AG10803 (cell line): Measurements from ENCODE around the gene POMGNT1.

Source experiments
- DNase-seq: peaks from one replicate; pipeline ENCODE4 v3.0.0; 2010; ENCODE audit warnings: low read depth
- H3K4me3 ChIP-seq: 2 replicates; pipeline ENCODE4 v1.5.1; 2011; ENCODE audit warnings: mild to moderate bottlenecking, low read length, control low read depth
- TF ChIP-seq, protein P1 (sequence below): conservative IDR thresholded peaks from 2 replicates; pipeline ENCODE4 v1.5.1; 2011; ENCODE audit warnings: mild to moderate bottlenecking, low read length, control low read depth, inconsistent platforms

The POMGNT1 gene

DNA sequence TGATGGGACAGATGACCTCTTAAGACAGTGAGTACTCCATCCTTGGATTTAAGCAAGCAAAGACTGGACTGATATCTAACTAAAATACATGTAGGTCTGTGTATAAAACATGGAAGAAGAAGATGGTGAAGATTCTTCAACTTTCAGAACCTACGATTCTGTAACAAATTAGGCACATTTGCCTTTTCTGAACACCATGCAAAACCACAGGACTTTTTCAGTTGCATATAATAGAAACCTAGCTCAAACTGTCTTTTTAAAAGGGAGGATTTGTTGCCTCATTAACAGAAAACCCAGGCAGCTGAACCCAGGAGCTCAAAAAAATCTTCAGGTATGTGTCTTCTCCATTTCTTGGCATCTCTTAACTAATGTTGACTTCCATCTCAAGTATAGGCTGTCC is 38.0 kb downstream of the POMGNT1 start:
- DNase-seq: no peak
- TF ChIP-seq, protein P1, sequence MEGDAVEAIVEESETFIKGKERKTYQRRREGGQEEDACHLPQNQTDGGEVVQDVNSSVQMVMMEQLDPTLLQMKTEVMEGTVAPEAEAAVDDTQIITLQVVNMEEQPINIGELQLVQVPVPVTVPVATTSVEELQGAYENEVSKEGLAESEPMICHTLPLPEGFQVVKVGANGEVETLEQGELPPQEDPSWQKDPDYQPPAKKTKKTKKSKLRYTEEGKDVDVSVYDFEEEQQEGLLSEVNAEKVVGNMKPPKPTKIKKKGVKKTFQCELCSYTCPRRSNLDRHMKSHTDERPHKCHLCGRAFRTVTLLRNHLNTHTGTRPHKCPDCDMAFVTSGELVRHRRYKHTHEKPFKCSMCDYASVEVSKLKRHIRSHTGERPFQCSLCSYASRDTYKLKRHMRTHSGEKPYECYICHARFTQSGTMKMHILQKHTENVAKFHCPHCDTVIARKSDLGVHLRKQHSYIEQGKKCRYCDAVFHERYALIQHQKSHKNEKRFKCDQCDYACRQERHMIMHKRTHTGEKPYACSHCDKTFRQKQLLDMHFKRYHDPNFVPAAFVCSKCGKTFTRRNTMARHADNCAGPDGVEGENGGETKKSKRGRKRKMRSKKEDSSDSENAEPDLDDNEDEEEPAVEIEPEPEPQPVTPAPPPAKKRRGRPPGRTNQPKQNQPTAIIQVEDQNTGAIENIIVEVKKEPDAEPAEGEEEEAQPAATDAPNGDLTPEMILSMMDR: no peak
- H3K4me3 ChIP-seq: no peak overlapping the region

DNA sequence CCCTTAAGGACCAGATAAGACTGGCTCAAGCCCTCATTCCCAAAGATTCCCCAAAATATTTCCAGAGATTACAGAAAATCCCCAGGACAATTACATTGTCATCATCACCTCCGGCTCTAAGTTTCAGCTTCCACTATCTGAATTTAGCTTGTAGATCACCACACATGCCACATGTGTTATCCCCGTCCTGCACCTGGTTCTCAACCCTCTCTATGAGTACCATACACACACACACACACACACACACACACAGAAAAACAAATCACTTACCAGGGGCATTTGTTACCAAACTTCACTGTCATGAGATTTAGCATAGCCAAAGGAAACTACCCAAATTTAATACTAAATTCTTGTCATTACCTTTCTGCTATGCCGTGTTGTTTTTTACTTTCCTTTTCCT is 38.7 kb downstream of the POMGNT1 start:
- TF ChIP-seq, protein P1: no peak
- no peak for DNase-seq
- no peak overlapping the region for H3K4me3 ChIP-seq

DNA sequence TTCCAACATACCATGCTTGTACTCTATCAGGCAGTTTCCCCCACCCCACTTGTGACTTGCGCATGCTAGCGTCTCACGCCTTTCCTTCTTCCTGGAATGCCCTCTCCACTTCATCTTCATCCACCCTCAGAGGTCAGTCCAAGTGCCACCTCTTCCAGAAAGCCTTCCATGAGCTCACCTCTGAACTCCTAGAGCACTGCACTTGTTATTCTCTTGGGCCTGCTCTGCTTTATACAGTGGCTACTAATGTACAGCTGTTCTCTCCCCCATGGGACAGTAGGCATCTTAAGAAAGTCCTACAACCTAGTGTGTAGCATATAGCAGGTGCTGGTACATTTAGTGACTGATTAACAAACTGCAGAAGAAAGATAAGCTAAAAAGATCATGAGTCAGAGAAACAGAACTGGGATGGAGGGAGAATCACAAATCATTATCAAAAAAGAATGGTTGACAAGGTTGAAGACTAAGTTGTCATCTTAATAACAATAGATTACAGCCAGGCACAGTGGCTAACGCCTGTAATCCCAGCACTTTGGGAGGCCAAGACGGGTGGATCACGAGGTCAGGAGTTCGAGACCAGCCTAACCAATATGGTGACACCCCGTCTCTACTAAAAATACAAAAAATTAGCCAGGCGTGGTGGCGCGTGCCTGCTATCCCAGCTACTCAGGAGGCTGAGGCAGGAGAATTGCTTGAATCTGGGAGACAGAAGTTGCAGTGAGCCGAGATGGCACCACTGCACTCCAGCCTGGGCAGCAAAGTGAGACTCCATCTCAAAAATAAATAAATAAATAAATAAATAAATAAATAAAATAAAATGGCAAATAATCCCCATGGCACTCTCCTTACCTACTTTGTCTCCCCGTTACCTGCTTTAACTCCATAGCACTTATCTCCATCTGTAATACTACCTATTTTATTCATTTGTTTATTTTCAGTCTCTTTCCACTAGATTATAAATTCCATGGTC is 39.6 kb downstream of the POMGNT1 start:
- TF ChIP-seq, protein P1: no peak
- no peak for DNase-seq
- no peak overlapping the region for H3K4me3 ChIP-seq

DNA sequence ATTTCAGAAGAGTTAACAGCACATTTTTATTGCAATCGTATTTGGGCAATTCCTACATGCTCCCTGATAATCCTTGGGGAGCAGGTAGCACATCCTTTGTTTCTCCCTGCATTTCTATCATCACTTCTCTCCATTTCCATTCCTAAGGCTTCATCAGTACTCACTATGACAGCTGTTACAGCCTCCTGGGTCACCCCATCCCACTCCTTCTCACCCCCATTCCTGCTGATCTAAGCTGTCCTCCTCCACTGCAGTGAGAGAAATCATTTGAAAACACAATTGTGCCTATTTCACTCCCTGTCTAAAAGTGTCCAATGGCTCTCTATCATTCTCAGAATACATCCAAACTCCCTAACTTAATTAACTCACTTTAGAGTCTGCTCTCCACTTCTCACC is 40.3 kb downstream of the POMGNT1 start:
- TF ChIP-seq, protein P1: no peak
- DNase-seq: no peak
- no peak overlapping the region for H3K4me3 ChIP-seq

DNA sequence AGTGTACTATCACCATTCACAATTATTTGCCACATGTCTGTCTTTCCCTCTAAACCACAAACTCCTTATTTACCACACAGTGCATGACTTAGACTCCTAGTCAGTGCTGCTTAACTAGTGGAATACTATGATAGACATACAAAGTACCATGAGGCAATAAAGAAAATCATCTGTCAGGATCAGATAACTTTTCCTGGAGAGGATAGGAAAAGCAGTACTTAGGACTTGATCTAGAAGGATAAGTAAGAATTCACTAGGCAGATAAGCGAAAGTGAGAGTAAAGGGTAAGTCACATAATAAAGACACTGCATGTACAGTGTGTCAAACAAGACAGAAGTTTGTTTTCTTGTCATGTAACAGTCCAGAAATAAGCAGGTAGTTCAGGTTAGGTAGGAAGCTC is 44.5 kb downstream of the POMGNT1 start:
- TF ChIP-seq, protein P1: no peak
- no peak overlapping the region for H3K4me3 ChIP-seq
- no peak for DNase-seq

DNA sequence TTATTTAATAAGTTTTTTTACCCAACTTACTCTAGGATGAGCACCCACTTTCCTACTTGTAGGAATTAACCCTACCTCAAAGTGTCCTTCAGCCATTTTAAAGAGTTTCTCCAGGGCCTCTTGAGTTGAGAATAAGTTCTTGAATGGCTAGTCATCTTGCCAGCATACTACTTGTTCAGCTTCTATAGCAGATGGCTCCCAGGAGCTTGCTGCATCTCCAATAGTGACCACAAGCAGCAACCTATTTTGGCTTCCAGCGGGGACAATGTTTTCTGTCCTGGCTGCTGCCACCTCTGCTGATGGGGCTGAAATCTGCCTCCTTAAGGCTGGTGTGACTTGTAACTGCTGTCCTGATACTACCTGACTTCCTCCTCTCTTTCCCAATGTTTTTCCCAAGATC is 45.0 kb downstream of the POMGNT1 start:
- DNase-seq: peak; percentile 18
- TF ChIP-seq, protein P1: no peak
- H3K4me3 ChIP-seq: no peak overlapping the region

DNA sequence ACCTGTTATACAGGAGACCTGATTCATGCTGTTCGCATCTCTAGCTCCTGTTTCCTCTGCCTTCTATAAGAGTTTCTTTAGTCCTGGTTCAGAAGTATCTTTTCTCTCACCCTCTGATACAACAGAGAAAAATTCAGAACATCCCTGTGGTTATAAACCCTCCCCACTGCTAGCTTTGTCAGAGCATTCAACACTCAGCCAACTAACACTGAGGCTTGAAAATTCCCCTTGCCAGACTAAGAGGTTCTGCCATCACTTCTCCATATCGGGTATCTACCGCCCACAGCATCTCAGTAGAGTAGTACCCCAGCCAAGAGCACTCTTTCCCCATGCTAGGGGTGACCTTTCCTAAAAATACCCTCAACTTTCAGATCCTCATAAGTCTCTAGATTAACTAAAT is 46.2 kb downstream of the POMGNT1 start:
- TF ChIP-seq, protein P1: no peak
- peak; percentile 80 for DNase-seq
- H3K4me3 ChIP-seq: no peak overlapping the region
